Omental fat pad (tissue), 4 donors: ENCODE results near the gene SIAH1. TPM values are rescaled to one million over a fixed set of nuclear protein-coding genes. Genes with fewer than 3 reads are reported as not detected.
"Not testable (repeated sequence)": the region's sequence is repeated elsewhere in the genome, so short reads cannot be mapped to it uniquely, and the experiment has no call there.

ENCODE experiments used
- ATAC-seq: fragments of 150-250 bp; one replicate; pipeline ENCODE4 v1.9.1; 2016; ENCODE audit warnings: mild to moderate bottlenecking, moderate library complexity; ENCODE audit not compliant: low FRiP score
- DNase-seq: peaks from one replicate; pipeline ENCODE4 v3.0.0-alpha.2; 2019; ENCODE audit warnings: low spot score
- CTCF ChIP-seq, 3 donors: fragments of 450-650 bp; IDR thresholded peaks; one replicate each; pipeline ENCODE4 v1.5.1; 2016 to 2017; ENCODE audit warnings: antibody characterized with exemption in 3 of 3, mild to moderate bottlenecking in 3 of 3, moderate library complexity in 2 of 3
- total RNA-seq, 4 donors: library from RNA; depleted of rRNA; stranded (reverse); fragments of >200 nt; gene quantifications; one replicate each; pipeline ENCODE4 v1.1.0, GENCODE V29; 2016

SIAH1 gene
- total RNA-seq, 4 donors from 2014 or later = 30.7 to 42.7 (median 39.6) TPM

- no peak for ATAC-seq
- no peak for DNase-seq
- TF ChIP-seq CTCF (IDR thresholded peaks at IDR 0.05) = no peak
These were observed 4.0 kb downstream of the SIAH1 start for GRCh38 chr16:48381201-48381600.

GRCh38 chr16:48378836-48379235 is 6.4 kb downstream of the SIAH1 start:
- TF ChIP-seq CTCF (IDR thresholded peaks at IDR 0.05) = no peak
- no peak for DNase-seq
- peak; percentile 30 for ATAC-seq

- DNase-seq (no peak), ATAC-seq (no peak)
- TF ChIP-seq CTCF (IDR thresholded peaks at IDR 0.05) = no peak
These were observed 6.9 kb downstream of the SIAH1 start for GRCh38 chr16:48378276-48378675.

- DNase-seq = not testable (repeated sequence)
These were observed 7.9 kb downstream of the SIAH1 start for GRCh38 chr16:48377301-48377700.

GRCh38 chr16:48374255-48374654 is 11.0 kb downstream of the SIAH1 start:
- no peak for DNase-seq
- TF ChIP-seq CTCF (IDR thresholded peaks at IDR 0.05) = no peak
- no peak for ATAC-seq

More at GRCh38 chr16:48377301-48377700, 7.9 kb downstream of the SIAH1 start:
- ATAC-seq = not testable (repeated sequence)

- ATAC-seq (no peak), DNase-seq (no peak)
- TF ChIP-seq CTCF (IDR thresholded peaks at IDR 0.05) = no peak
These were observed 11.8 kb downstream of the SIAH1 start for GRCh38 chr16:48373258-48374029.

- DNase-seq (no peak), ATAC-seq (no peak)
- TF ChIP-seq CTCF (IDR thresholded peaks at IDR 0.05) = no peak
These were observed 12.5 kb downstream of the SIAH1 start for GRCh38 chr16:48372744-48373143.
